Measurements from ENCODE around the gene CRKL.

DNA sequence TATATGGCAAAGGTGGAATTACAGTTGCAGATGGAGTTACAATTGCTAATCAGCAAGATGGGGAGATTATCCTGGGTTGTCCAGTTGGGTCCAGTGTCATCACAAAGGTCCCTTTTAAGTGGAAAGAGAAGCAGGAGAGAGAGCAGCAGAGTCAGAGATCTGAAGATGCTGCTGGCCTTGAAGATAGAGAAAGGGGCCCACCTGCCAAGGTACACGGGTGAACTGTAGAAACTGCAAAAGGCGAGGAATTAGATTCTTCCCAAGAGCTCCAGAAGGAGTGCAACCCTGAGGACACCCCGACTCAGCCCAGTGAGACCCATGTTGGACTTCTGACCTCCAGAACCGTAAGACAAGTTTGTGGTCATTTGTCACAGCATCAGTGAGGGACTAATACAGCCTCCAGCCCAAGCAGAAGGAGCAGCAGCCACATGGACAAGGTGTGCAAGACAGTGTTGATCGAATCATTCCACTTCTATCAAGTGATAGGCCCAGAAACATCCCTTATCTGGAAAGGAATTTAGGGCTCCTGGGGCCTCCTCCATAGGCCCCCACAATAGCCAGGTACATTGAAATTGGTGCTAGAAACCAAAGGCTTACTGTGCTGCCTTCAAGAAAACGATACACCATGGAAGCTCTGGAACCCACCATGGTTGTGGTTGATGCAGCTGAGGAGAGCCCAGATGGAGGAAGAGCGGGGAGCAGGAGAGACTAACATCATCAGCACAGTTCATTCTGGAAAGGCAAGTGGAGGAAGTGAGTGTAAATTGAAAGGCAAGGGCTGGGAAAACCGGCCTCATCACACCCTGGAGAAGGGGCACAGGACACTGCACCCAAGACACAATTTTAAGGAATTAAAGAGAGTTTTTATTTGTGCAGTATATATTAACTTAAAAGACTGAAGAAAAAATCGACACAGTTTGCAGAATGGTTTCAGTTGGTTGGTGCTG, 35.1 kb upstream of the CRKL start:
- TF ChIP-seq, protein P1, sequence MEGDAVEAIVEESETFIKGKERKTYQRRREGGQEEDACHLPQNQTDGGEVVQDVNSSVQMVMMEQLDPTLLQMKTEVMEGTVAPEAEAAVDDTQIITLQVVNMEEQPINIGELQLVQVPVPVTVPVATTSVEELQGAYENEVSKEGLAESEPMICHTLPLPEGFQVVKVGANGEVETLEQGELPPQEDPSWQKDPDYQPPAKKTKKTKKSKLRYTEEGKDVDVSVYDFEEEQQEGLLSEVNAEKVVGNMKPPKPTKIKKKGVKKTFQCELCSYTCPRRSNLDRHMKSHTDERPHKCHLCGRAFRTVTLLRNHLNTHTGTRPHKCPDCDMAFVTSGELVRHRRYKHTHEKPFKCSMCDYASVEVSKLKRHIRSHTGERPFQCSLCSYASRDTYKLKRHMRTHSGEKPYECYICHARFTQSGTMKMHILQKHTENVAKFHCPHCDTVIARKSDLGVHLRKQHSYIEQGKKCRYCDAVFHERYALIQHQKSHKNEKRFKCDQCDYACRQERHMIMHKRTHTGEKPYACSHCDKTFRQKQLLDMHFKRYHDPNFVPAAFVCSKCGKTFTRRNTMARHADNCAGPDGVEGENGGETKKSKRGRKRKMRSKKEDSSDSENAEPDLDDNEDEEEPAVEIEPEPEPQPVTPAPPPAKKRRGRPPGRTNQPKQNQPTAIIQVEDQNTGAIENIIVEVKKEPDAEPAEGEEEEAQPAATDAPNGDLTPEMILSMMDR (IDR thresholded peaks at IDR 0.05; ENCODE audit: low read depth, low read length), result no peak
- no peak for TF ChIP-seq EZH2phosphoT487 (IDR thresholded peaks at IDR 0.05; ENCODE audit: low read depth)
